ENCODE data around the gene GKN1. TPM values are rescaled to one million over a fixed set of nuclear protein-coding genes. Genes with fewer than 3 reads are reported as not detected.

GKN1 gene
- total and polyA plus RNA-seq, 4 donors = 2.3 to 5.1 TPM; not detected in 2

DNA sequence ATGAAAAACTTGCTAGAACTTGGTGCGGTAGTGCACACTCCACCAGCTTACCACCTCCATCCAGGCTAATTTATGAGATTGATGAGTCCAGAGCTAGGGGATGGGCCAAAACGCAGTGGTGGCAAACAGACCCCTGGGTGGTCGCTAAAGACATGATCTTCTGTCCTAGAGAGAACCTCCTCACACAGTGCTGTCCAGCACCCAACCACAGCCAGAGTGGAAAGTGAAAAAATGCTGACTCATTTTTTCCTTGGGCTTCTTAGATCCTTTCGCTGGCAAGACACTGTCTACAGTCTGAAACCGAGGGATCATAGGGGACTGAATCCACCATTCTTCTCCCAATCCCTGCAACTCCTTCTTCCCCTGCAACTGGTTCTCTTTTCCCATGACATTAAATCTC is 42.6 kb downstream of the GKN1 start:
- DNase-seq (no peak), ATAC-seq (ENCODE audit: low FRiP score) (peak; percentile 69)
- WGBS, 2 donors = 4 to 6% methylated on average over 5 of the region's 5 CpGs
- H3K9me3 ChIP-seq (ENCODE audit: control insufficient read depth, low read length) = no peaks in the 10 kb centered on the region
- H3K27me3 ChIP-seq (ENCODE audit: control insufficient read depth in 1 of 2, insufficient read depth in 2 of 2, low read length in 1 of 2) = no peaks in the 10 kb centered on the region
- no peaks in the 10 kb centered on the region for H3K36me3 ChIP-seq (ENCODE audit: control insufficient read depth in 1 of 2, insufficient read depth in 2 of 2, low read length in 1 of 2)
- peak overlapping the region; percentile 41 to 82 for H3K4me3 ChIP-seq (ENCODE audit: low read length in 2 of 2)
- H3K4me1 ChIP-seq (ENCODE audit: control insufficient read depth in 1 of 2, insufficient read depth in 2 of 2, low read length in 2 of 2) = peaks cover 7 to 15% of the 10 kb centered on the region in 2 donors
- H3K27ac ChIP-seq (ENCODE audit: low read depth in 1 of 2, low read length in 2 of 2) = peak overlapping the region; percentile 39 to 49
- intact Hi-C loops (cut with DNase I) = loop anchor here in 1 of 2 donors (10.0 kb wide), 2 partner anchors 98 to 138 kb away; no protein-coding TSS in a partner anchor

GRCh38 chr2:69017835-69018234 is 43.4 kb downstream of the GKN1 start:
- WGBS, 2 donors = 15 to 18% methylated on average over 3 of the region's 3 CpGs
- H3K4me1 ChIP-seq (ENCODE audit: control insufficient read depth in 1 of 2, insufficient read depth in 2 of 2, low read length in 2 of 2) = peaks cover 8 to 20% of the 10 kb centered on the region in 2 donors
- no peaks in the 10 kb centered on the region for H3K27me3 ChIP-seq (ENCODE audit: control insufficient read depth in 1 of 2, insufficient read depth in 2 of 2, low read length in 1 of 2)
- DNase-seq = no peak
- peak overlapping the region in 1 of 2 donors; percentile 39 for H3K27ac ChIP-seq (ENCODE audit: low read depth in 1 of 2, low read length in 2 of 2)
- no peaks in the 10 kb centered on the region for H3K9me3 ChIP-seq (ENCODE audit: control insufficient read depth, low read length)
- intact Hi-C loops (cut with DNase I) = loop anchor here in 1 of 2 donors (10.0 kb wide), 2 partner anchors 97 to 137 kb away; no protein-coding TSS in a partner anchor
- peak overlapping the region in 1 of 2 donors; percentile 82 for H3K4me3 ChIP-seq (ENCODE audit: low read length in 2 of 2)
- H3K36me3 ChIP-seq (ENCODE audit: control insufficient read depth in 1 of 2, insufficient read depth in 2 of 2, low read length in 1 of 2) = no peaks in the 10 kb centered on the region
- ATAC-seq (ENCODE audit: low FRiP score) = no peak

GRCh38 chr2:69018678-69019095 is 44.3 kb downstream of the GKN1 start:
- H3K36me3 ChIP-seq (ENCODE audit: control insufficient read depth in 1 of 2, insufficient read depth in 2 of 2, low read length in 1 of 2) = no peaks in the 10 kb centered on the region
- peaks cover 8 to 23% of the 10 kb centered on the region in 2 donors for H3K4me1 ChIP-seq (ENCODE audit: control insufficient read depth in 1 of 2, insufficient read depth in 2 of 2, low read length in 2 of 2)
- no peaks in the 10 kb centered on the region for H3K9me3 ChIP-seq (ENCODE audit: control insufficient read depth, low read length)
- no peaks in the 10 kb centered on the region for H3K27me3 ChIP-seq (ENCODE audit: control insufficient read depth in 1 of 2, insufficient read depth in 2 of 2, low read length in 1 of 2)
- H3K4me3 ChIP-seq (ENCODE audit: low read length in 2 of 2) = no peak overlapping the region
- H3K27ac ChIP-seq (ENCODE audit: low read depth in 1 of 2, low read length in 2 of 2) = no peak overlapping the region
- ATAC-seq (ENCODE audit: low FRiP score) (no peak), DNase-seq (no peak)
- 38 to 45% methylated on average over 4 of the region's 4 CpGs for WGBS, 2 donors
- intact Hi-C loops (cut with DNase I) = loop anchor here in 1 of 2 donors (10.0 kb wide), 2 partner anchors 96 to 136 kb away; no protein-coding TSS in a partner anchor

DNA sequence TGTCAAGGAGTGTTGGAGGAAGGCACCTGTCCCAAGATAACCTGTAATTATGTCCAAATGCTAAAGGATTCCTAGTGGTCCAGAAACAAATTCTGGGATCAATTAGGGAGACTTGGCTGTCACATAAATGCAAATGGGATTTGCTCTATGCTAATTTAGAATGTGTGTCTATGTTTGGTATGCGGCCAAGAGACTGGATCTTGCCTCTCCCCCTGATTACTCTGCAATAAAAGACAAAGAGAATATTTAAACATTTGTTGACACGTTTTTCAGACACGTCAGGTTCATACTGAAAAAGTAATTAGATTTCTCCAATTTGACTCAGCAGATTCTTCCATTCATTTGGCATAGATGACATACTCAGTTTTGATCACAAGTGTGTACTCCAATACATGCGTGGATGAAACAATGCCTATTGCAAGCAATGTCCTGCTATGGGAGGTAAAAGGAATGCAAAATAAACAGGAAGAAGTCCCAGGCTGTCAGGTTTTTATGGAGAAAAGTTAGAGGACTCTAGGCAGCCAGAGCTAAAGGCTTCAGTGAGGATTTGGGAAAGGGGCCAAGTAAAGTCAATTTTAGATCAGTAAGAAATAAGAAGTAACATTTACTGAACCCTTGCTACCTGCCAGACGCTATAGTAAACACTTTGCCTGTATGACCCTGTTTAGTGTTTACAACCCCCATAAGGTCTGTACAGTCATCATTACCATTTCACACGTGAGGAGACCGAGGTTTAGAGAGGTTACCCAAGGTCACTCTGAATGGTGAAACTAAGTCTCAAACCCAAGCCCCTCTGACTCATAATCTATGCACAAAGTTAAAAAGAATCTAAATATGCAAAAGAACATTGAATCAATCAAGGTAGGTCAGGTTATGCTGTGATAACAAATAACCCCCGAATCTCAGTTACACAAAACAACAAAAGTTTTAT is 46.3 kb downstream of the GKN1 start:
- no peak overlapping the region for H3K27ac ChIP-seq (ENCODE audit: low read depth in 1 of 2, low read length in 2 of 2)
- WGBS, 2 donors = 27 to 29% methylated on average over 8 of the region's 8 CpGs
- no peaks in the 10 kb centered on the region for H3K36me3 ChIP-seq (ENCODE audit: control insufficient read depth in 1 of 2, insufficient read depth in 2 of 2, low read length in 1 of 2)
- ATAC-seq (ENCODE audit: low FRiP score) (no peak), DNase-seq (no peak)
- no peaks in the 10 kb centered on the region for H3K27me3 ChIP-seq (ENCODE audit: control insufficient read depth in 1 of 2, insufficient read depth in 2 of 2, low read length in 1 of 2)
- intact Hi-C loops (cut with DNase I) = no loop called here
- no peaks in the 10 kb centered on the region for H3K9me3 ChIP-seq (ENCODE audit: control insufficient read depth, low read length)
- no peak overlapping the region for H3K4me3 ChIP-seq (ENCODE audit: low read length in 2 of 2)
- H3K4me1 ChIP-seq (ENCODE audit: control insufficient read depth in 1 of 2, insufficient read depth in 2 of 2, low read length in 2 of 2) = peaks cover 10 to 23% of the 10 kb centered on the region in 2 donors

DNA sequence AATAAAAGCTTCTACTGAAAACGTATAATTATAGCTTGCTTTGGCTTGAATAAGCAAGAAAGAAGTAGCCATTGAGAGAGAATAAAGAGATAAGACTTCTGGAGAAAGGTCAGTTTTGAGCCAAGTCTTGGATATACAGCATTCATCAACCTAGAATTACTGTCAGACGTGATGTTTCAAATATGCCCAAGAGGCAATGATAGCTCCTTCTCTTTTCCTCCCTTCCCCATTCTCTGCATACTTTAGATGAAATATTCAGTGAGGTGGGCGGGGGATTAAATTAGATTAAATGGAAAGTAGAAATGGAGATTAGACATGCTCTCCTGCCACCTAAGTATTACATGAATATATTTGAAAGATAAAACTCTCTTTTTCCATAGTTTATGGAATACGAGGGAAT is 47.3 kb downstream of the GKN1 start:
- WGBS, 2 donors = 42 to 44% methylated on average over 4 of the region's 4 CpGs
- peak overlapping the region; percentile 19 to 55 for H3K27ac ChIP-seq (ENCODE audit: low read depth in 1 of 2, low read length in 2 of 2)
- no peak overlapping the region for H3K4me3 ChIP-seq (ENCODE audit: low read length in 2 of 2)
- H3K27me3 ChIP-seq (ENCODE audit: control insufficient read depth in 1 of 2, insufficient read depth in 2 of 2, low read length in 1 of 2) = no peaks in the 10 kb centered on the region
- H3K4me1 ChIP-seq (ENCODE audit: control insufficient read depth in 1 of 2, insufficient read depth in 2 of 2, low read length in 2 of 2) = peaks cover 10 to 23% of the 10 kb centered on the region in 2 donors
- no peak for ATAC-seq (ENCODE audit: low FRiP score)
- no peaks in the 10 kb centered on the region for H3K9me3 ChIP-seq (ENCODE audit: control insufficient read depth, low read length)
- H3K36me3 ChIP-seq (ENCODE audit: control insufficient read depth in 1 of 2, insufficient read depth in 2 of 2, low read length in 1 of 2) = no peaks in the 10 kb centered on the region
- intact Hi-C loops (cut with DNase I) = no loop called here
- no peak for DNase-seq

- H3K27me3 ChIP-seq (ENCODE audit: control insufficient read depth in 1 of 2, insufficient read depth in 2 of 2, low read length in 1 of 2) = no peaks in the 10 kb centered on the region
- H3K9me3 ChIP-seq (ENCODE audit: control insufficient read depth, low read length) = no peaks in the 10 kb centered on the region
- no peak for DNase-seq
- 48 to 66% methylated on average over 1 of the region's 1 CpG for WGBS, 2 donors
- intact Hi-C loops (cut with DNase I) = no loop called here
- H3K4me3 ChIP-seq (ENCODE audit: low read length in 2 of 2) = no peak overlapping the region
- H3K36me3 ChIP-seq (ENCODE audit: control insufficient read depth in 1 of 2, insufficient read depth in 2 of 2, low read length in 1 of 2) = no peaks in the 10 kb centered on the region
- peaks cover 10 to 23% of the 10 kb centered on the region in 2 donors for H3K4me1 ChIP-seq (ENCODE audit: control insufficient read depth in 1 of 2, insufficient read depth in 2 of 2, low read length in 2 of 2)
- peak overlapping the region in 1 of 2 donors; percentile 54 for H3K27ac ChIP-seq (ENCODE audit: low read depth in 1 of 2, low read length in 2 of 2)
- no peak for ATAC-seq (ENCODE audit: low FRiP score)
These were observed 48.1 kb downstream of the GKN1 start for GRCh38 chr2:69022548-69022947.

- DNase-seq (no peak), ATAC-seq (ENCODE audit: low FRiP score) (no peak)
- H3K4me3 ChIP-seq (ENCODE audit: low read length in 2 of 2) = no peak overlapping the region
- intact Hi-C loops (cut with DNase I) = no loop called here
- H3K27ac ChIP-seq (ENCODE audit: low read depth in 1 of 2, low read length in 2 of 2) = no peak overlapping the region
- H3K36me3 ChIP-seq (ENCODE audit: control insufficient read depth in 1 of 2, insufficient read depth in 2 of 2, low read length in 1 of 2) = no peaks in the 10 kb centered on the region
- no peaks in the 10 kb centered on the region for H3K9me3 ChIP-seq (ENCODE audit: control insufficient read depth, low read length)
- 91 to 93% methylated on average over 2 of the region's 2 CpGs for WGBS, 2 donors
- H3K4me1 ChIP-seq (ENCODE audit: control insufficient read depth in 1 of 2, insufficient read depth in 2 of 2, low read length in 2 of 2) = peaks cover 10 to 20% of the 10 kb centered on the region in 2 donors
- no peaks in the 10 kb centered on the region for H3K27me3 ChIP-seq (ENCODE audit: control insufficient read depth in 1 of 2, insufficient read depth in 2 of 2, low read length in 1 of 2)
These were observed 48.8 kb downstream of the GKN1 start for GRCh38 chr2:69023236-69023635.

DNA sequence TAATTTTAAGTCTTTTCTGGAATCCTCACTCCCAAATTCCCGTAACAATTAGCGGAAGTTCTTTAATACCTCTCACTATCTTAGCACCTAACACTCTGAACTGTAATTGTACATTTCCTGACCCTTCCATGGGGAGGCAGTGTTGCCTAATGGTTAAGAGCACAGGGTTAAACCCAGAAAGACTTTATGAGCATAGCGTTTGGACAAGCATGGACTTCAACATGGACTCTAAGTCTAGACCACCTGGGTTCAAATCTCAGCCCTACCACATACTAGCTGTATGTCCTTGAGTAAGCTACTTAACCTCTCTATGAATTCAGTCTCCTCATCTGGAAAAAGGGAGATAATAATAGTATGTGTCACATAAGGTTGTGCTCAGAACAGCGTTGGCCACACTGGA is 51.6 kb downstream of the GKN1 start:
- Histone ChIP-seq H3K9me3 (ENCODE audit: control insufficient read depth, low read length) (no peaks in the 10 kb centered on the region), H3K27ac (ENCODE audit: low read depth in 1 of 2, low read length in 2 of 2) (no peak overlapping the region), H3K36me3 (ENCODE audit: control insufficient read depth in 1 of 2, insufficient read depth in 2 of 2, low read length in 1 of 2) (no peaks in the 10 kb centered on the region), H3K4me3 (ENCODE audit: low read length in 2 of 2) (no peak overlapping the region), H3K27me3 (ENCODE audit: control insufficient read depth in 1 of 2, insufficient read depth in 2 of 2, low read length in 1 of 2) (no peaks in the 10 kb centered on the region), H3K4me1 (ENCODE audit: control insufficient read depth in 1 of 2, insufficient read depth in 2 of 2, low read length in 2 of 2) (peaks cover 7 to 14% of the 10 kb centered on the region in 2 donors)
- DNase-seq (no peak), ATAC-seq (ENCODE audit: low FRiP score) (peak; percentile 74)
- WGBS, 2 donors = 72 to 74% methylated on average over 4 of the region's 4 CpGs
- intact Hi-C loops (cut with DNase I) = loop anchor here (5.0 kb wide), 2 partner anchors 36 to 281 kb away; no protein-coding TSS in a partner anchor

All from aorta (tissue), 5 donors.